CD4-positive, alpha-beta T cell treated with Interleukin-6 for 4 hours (primary cell): ENCODE measurements around the gene ZNF121.
"Not testable (repeated sequence)": the region's sequence is repeated elsewhere in the genome, so short reads cannot be mapped to it uniquely, and the experiment has no call there.

Experiments used
- DNase-seq: peaks from one replicate; pipeline ENCODE4 v3.0.0-alpha.2; 2020; ENCODE audit warnings: mixed read lengths

The ZNF121 gene

DNA sequence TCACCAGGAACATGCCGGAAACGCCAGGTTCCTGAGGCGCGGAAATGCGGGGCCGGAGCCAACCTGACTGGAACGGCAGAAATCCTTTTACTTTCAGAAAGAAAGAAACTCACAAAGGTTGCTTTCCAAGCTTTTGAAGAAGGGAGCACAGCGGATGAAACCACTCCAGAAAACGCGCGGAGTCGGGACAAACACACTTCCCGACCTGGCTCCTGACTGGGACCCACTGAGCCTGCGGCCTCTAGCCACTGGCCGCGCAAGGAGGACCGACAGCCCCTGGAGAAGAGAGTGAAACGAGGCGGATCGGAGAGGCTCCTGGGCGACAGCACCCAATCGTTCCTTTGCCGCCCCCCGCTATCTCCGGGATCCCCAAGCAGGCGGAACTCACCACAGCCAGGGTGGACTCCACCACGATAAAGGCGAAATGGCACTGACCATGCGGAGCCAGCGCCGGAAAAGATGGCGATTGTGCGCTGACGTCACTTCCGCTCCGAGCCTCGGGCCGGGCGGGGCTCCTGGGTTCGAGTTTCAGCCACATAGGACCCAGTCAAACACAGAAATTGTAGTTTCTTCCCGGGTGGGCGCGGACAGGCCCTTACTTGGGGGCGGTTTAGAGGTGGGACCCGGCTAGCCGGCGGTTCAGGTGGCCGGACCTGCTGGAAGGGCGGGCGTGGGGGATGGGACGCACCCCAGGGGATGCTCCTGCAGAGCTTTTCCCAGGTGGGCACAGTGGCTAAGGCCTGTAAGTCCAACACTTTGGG, at the start of gene ZNF121:
ZNF121 (minus strand) TSS at position 432 of the 761 bp plus-strand sequence. CDS start 16,407 bp downstream, outside the sequence.
- DNase-seq, result peak; percentile 81

- no peak for DNase-seq
These were observed 43.6 kb upstream of the ZNF121 start for GRCh38 chr19:9627856-9628255.

- no peak for DNase-seq
These were observed 38.2 kb upstream of the ZNF121 start for GRCh38 chr19:9622531-9622930.

DNA sequence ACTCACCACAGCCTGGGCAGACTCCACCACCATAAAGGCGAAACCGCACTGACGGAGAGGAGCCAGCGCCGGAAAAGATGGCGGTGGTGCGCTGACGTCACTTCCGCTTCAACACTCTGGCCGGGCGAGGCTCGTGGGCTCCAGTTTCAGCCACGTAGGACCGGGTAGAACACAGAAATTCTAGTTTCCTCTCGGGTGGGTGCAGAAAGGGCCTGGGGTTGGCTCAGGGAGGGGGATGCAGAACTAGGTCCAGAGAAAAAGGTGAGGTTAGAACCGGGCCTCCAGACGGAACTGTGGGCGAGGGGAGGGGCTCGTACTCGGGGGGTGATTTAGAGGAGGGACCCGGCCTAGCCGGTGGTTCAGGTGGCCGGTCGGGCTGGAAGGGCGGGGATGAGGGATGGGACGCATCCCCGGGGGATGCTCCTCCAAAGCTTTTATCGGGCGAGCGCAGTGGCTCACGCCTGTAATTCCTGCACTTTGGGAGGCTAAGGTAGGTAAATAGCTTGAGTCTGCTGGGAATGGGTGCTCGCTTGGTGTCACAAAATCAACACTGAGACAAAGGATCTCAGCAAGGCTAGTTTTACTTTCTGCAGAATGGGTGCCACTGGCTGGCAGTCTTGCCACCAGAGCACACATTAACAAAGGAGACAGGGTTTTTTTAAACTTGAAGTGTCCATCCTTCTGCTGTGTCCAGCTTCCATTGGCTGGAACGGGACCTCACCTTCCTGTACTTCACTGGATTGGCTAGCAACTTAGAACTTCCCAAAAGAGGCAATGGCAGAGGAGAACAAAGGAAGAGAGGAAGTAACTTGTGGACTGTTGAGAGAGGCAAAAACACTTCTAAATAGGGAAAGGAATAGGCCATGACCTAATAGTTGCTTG, 37.1 kb upstream of the ZNF121 start, which contains the start of gene ZNF561:
ZNF561 (minus strand) TSS at position 77 of the 882 bp plus-strand sequence. CDS start 1,776 bp downstream, outside the sequence.
- peak; percentile 90 for DNase-seq

GRCh38 chr19:9620842-9621155, 36.5 kb upstream of the ZNF121 start:
- DNase-seq, result no peak

GRCh38 chr19:9615844-9616243, 31.5 kb upstream of the ZNF121 start:
- no peak for DNase-seq

DNA sequence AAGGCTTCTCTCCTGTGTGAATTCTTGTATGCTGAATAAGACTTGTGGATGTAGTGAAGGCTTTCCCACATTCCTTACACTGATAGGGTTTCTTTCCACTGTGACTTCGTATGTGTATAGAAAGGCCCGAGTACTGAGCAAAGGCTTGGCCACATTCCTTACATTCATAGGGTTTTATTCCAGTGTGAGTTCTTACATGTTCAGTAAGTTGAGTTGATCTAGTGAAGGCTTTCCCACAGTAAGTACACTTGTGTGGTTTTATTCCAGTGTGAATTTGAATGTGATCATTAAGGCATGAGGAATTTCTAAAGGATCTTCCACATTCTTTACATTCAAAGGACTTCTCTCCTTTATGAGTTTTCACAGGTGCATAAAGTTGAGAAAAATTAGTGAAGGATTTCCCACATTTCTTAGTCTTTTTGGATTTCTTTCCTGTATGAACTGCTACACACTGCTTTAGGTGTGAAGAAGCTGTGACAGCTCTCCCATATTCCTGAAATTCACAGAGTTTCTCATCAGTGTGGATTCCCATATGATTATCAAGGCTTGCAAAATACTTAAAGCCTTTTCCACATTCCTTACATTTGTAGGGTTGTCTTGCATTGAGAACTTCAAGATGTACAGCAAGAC, 26.3 kb upstream of the ZNF121 start:
- no peak for DNase-seq

DNA sequence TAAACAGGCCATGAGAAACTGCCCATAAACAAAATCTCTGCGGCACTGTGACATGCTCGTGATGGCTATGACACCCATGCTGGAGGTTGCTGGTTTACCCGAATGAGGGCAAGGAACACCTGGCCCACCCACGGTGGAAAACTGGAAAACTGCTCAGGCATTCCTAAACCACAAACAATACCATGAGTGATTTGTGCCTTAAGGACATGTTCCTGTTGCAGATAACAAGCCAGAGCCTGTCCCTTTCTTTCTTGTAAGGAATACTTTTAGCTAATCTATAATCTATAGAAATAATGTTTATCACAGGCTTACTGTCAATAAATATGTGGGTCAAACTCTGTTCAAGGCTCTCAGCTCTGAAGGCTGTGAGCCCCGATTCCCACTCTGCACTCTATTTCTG, 24.6 kb upstream of the ZNF121 start:
- no peak for DNase-seq

DNA sequence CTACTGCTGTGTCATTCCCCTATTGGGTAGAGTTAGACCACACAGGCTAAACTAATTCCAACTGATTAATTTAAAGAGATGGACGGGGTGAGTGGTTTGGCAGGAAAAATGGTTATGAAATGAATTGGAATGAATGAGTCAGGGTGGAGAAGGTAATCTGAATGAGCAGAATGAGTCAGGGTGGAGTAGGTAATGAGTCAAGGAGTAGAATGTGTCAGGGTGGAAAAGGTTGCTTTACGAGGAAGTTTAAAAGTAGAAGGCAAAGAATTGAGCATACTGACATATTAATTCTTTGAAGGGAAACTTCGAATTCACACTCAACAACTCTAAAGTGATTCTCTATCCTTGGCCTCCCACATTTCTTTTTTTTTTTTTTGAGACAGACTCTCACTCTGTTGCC, 12.7 kb upstream of the ZNF121 start:
- DNase-seq, result no peak

DNA sequence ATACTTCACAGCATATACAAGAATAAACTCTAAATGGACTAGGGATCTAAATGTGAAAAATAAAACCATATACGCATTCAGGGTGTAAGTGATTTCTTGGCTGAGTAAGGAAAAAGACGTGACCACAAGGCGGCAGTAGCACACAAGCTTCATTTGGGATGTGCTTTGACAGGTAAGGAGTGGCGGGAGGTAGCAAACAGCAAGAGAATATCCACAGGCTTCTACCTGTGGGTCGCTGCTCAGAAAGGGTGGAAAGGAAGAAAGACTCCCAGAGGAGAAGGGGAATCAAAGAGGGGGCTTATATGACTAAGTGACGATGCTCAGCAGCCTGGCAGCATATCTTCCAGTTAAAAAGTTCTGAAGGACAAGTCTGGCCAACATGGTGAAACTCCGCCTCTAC, 2.5 kb upstream of the ZNF121 start:
- peak; percentile 82 for DNase-seq

- not testable (repeated sequence) for DNase-seq
These were observed 2.1 kb downstream of the ZNF121 start for GRCh38 chr19:9582081-9582725.

- DNase-seq, result no peak
These were observed 3.6 kb downstream of the ZNF121 start for GRCh38 chr19:9580728-9581127.

- no peak for DNase-seq
These were observed 14.0 kb downstream of the ZNF121 start for GRCh38 chr19:9570255-9570654.

- no peak for DNase-seq
These were observed 17.6 kb downstream of the ZNF121 start for GRCh38 chr19:9566729-9567128.

DNA sequence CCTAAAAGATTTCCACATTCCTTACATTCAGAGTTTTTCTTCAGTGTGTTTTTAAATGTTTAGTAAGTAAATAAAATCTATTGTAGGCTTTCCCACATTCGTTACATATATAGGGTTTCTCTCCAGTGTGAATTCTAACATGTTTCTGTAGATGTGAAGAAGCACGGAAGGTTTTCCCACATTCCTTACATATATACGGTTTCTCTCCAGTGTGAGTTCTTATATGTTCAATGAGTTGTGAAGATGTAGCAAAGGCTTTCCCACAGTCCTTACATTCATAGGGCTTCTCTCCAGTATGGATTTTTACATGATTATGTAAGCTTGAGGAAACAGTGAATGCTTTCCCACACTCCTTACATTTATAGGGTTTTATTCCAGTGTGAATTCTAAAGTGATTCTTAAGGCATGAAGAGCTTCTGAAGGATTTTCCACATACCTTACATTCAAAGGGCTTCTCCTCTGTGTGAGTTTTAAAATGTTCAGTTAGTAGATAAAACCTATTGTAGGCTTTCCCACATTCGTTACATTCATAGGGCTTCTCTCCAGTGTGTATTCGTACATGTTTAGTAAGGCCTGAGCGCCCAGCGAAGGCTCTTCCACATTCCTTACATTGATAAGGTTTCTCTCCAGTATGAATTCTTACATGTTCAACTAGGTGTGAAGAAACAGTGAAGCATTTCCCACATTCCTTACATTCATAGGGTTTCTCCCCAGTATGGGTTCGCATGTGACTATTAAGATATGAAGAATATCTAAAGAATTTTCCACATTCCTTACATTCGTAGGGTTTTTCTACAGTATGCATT, 18.2 kb downstream of the ZNF121 start:
- no peak for DNase-seq

DNA sequence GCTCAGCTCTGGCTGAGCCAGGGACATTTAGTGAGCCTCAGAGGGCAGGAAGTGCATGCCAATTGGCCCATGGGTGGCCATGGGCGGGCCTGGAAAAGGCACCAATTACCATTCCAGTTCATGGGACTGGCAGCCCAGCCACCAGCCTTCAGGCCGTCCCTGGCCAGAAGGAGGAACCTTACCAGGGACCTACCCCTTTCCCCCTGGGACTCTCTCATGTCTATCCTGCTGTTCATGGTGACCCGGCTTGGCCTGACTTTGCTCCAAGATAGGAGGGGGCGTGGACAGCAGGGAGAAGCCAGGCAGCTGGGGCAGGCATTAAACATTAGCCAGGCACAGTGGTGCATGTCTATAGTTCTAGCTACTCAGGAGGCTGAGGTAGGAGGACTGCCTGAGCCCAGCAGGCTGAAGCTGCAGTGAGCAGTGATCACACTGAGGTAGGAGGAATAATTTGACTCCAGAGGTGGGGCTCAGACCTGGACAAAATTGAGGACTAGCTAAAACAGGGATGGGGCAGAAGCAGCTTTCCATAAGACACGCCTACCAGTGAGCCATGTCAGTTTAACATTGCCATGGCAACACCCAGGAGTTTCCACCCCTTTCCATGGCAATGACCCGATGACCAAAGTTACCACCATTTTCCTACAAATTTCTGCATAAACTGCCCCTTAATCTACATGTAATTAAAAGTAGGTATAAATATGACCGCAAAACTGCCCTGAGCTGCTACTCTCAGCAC, 31.6 kb downstream of the ZNF121 start:
- no peak for DNase-seq

DNA sequence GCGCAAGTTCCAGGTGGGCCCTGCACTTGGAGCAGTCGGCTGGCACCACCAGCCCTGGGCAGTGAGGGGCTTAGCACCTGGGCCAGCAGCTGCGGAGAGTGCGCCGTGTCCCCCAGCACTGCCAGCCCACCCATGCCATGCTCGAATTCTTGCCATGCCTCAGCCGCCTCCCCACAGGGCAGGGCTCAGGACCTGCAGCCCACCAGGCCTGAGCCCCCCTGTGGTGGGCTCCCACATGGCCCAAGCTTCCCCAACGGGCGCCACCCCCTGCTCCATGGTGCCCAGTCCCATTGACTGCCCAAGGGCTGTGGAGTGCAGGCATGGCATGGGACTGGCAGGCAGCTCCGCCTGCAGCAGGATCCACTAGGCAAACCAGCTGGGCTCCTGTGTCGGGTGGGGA, 36.4 kb downstream of the ZNF121 start:
- DNase-seq, result no peak

GRCh38 chr19:9541281-9541680, 43.0 kb downstream of the ZNF121 start:
- not testable (repeated sequence) for DNase-seq

- DNase-seq, result not testable (repeated sequence)
These were observed 44.4 kb downstream of the ZNF121 start for GRCh38 chr19:9539921-9540320.

GRCh38 chr19:9539201-9539600, 45.1 kb downstream of the ZNF121 start:
- DNase-seq, result not testable (repeated sequence)
